OCI-LY3 (cell line): ENCODE measurements around the gene PFN1.

Experiments used
- CTCF ChIP-seq: fragments of 200-600, 300-600 bp; sonication (generic); IDR thresholded peaks from 2 replicates; pipeline ENCODE4 v1.5.1; 2014; ENCODE audit warnings: antibody characterized with exemption, low read length, low read depth
- EZH2phosphoT487 ChIP-seq: fragments of 200-600 bp; shearing (Covaris generic); IDR thresholded peaks from 2 replicates; pipeline ENCODE4 v1.6.1; 2018; ENCODE audit warnings: antibody characterized with exemption, mixed run types, low read depth

DNA sequence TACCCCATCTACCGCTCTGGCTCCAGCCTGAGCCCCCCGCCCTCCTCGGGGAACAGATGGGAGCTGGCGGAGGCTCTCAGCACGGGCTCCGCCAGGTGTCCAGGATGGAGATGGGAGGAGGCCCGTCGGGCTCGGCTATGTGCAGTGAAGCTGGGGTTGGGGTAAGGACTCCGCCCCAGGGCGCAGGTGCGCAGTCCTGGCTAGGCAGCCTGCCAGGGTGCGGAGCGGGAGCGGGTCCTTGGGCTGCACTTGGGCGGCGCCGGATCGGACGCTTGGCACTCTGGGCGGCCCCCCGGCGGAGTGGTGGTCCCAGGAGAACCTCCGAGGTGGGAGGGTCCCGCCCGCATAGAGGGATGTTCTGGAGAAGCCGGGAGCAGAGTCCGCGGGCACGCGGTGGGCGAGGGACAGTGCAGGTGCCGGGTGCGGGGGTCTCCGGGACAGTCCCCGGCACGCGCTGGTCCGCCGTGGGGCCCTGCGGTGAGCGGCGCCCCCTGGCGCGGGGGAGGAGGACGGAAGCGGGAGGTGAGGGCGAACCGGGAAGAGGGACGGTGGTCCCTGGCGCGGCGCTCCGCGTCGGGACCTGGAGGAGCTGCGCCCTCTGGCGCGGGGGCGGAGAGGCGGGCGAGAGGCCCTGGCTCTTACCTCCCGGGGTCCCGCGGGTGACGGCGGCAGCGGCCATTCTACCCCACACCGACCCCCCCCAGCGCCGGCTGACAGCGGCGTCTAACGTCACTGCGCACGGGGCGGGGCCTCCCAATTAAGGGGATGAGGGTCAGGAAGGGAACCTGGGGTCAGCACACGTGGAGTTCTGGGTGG, 38.8 kb upstream of the PFN1 start, which contains the start of gene CAMTA2:
- TF ChIP-seq CTCF (peak; percentile 71), EZH2phosphoT487 (no peak)
